ENCODE data around the gene IFT43. TPM values are rescaled to one million over a fixed set of nuclear protein-coding genes. Genes with fewer than 3 reads are reported as not detected.

Gene IFT43
- total RNA-seq, 1 donor from 2014 or later, result 28.2 TPM

DNA sequence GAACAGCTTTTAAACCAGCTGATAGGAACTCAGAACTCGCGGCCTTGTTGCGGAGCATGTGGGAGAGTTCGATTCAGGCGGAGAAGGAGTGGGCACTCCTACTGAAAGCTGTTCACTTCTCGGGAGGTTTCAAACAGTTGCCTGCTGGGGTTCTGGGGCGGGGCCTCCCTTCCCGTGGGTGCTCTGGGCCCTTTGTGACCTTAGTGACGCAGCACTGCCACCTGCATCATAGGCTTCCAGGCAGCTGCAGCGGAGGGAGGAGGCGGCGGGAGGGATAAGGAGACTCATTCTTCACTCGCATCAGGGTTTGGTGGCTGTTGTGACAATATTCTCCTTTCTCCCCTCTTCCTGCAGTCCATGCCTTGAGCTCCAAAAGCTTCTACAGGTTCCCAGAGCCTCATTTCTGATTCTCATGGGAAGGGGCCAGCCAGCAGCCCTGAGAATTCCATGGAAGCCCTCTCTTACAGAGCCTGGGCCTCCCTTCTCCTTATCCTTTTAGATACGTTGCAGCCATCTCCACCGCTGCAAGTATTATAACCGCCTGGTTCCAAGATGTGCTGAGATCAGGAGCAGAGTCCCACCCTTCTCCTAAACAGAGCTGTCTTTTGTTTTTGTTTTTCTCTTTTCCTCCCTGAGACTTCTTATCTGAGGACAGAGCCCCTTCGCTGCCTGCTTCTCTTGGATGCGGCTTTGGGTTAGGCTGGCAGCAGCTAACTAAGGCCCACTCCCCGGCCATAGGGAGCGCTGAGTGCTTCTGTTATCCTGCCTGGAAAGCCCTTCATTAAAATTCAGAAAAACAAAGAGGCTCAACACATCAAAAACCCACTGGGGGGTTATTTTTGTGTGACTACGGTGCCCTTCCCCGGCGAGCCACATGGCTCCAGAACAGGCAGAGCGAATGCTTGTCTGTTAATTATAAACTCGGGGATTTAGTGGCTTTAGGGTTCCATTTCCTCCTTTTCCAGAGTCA lies 98.5 kb downstream of the IFT43 start:
- DNase-seq, result no peak

- DNase-seq, result no peak
Observed at GRCh38 chr14:76085358-76085757, 99.8 kb downstream of the IFT43 start.

DNA sequence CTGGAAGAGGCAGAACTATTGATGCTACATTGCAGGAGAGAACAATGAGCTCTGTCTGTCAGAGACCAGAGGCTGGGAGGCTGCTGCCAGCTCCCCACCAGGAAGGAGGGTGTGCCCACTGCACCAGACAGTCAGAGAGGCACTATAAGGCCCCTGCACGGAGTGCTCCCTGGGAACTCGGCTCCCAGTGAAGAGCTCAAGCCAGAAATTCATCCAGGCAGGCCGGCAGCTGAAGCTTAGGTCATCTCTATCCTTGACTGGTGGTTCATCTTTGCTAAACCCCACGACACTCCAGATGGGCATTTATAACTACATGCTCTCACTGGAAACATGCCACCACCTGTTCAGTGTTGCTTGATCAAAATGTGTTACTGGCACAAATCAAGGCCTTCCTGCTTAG lies 101.1 kb downstream of the IFT43 start:
- DNase-seq, result peak; percentile 12

DNA sequence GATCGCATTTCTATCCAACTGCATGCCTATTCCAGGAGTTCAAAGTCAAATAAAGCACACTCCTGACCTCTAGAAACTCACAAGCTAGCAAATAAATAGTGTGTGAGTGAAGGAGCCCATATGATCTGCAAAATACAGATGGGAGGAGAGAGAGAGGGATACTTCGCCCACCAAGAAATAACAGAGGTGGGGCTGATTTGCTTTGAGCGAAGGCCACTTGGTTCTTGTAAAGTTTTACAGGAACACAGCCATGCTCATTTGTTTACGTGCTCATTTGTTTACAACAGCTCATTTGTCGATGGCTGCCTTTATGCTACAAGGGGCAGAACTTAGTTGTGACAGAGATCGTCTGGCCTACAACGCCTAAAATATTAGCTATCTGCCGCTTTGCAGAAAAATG lies 102.8 kb downstream of the IFT43 start:
- DNase-seq, result no peak

DNA sequence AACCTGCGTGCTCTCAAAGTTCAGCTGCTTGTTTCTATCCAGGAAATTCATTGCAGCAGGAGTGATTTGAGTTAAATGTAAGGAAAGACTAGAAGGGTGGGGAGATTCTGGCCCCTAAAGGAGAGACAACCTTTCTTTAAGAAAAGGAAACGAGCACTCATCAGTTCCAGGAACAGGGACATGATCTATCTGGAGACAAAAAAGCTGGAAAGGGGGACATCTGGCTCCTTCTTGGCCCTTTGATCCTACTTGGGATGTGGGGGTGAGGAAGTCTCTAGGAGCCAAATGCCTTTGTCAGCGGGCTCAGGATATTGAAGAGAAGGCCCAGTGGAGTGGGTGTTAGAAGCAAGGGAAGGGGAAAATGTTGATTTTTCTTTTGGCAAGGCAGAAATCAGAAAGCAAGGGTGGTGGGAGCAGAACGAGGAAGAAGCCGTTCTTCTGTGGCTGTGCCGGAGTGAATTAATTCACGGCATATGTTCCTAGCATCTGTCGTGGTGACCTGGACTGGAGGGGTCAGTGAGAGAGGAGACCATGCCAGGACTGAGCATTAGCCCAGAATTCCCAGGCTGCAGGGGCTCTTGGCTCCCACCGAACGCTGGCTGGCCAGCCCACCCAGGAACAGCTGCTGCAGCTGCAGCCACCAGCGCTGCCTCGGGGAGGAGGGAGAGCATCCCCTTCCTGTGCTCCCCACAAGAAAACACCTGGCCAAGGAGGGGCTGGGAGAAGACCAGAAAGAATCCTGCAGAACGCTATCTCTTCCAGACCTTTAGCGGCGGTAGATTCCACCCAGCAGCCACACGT lies 103.4 kb downstream of the IFT43 start:
- no peak for DNase-seq

DNA sequence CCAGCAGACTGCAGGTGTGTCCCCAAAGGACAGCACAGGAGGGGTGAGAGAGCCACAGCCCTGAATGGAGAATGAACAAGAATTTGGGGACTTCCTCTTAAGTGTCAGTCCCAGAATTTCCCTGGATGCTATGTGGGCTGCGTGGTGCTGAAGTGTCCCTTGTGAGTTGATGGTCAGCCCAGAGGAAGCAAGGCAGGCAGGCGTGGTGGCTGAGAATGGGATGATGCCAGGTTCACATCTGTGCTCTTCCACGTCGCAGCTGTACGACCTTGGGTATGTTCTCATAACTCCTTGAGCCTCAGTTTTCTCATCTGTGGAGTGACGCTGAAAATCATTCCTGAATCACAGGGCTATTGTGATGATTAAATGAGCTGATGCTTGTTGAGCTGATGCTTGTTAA lies 104.0 kb downstream of the IFT43 start:
- no peak for DNase-seq

DNA sequence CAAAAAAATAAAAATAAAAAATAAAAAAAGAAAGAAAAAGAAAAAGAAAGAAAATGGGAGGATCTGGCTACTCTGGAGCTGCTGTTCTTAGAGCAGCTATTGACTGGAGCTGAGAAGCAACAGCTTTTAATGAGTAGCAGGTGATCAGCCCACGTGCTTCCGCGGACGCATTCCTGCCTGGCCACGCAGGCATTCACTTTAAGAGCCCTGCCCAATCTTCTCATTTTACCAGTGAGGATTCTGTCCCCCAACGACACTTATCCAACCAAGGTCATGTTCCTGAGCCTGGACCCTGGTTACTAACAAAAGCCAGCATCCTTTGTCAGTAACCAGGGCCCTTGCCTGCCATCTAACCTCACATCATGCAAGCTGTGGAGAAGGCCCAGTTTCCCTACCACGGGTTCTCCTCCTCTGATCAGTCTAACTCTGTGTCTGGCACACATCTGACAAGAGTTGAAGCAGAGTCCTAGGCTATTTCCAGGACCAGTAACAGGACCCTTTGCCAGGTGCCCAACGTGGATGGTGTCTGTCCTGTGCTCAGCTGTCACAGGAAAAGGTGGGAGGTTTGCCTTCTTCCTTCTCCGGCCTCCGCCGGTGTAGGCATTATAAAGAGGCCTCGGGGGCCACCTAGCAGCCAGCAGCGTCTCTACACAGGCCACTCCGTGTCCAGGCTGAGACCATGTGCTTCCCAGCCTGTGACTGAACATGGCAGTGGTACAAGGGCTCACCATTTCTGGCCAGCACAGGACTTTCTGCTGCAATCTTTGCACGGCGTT lies 105.2 kb downstream of the IFT43 start:
- DNase-seq, result no peak

DNA sequence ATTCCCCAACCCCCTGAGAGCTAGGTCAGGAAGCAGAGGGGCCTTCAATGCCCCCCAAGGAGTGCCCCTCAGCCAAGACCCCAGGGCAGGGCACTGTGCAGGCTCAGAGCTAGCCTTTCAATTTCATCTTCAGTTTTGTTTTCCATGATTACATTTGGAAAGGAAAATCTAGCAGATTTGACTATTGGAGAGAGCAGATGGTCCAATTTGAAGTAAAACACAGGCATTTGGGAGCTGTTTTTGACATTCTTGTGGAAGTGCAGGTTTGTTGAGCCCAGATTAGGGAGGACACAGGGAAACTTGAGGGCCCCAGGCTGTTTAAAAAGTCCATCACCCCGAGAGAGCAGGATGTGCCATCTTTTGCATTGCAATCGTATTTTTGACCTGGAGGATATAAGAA lies 107.5 kb downstream of the IFT43 start:
- DNase-seq, result no peak

DNA sequence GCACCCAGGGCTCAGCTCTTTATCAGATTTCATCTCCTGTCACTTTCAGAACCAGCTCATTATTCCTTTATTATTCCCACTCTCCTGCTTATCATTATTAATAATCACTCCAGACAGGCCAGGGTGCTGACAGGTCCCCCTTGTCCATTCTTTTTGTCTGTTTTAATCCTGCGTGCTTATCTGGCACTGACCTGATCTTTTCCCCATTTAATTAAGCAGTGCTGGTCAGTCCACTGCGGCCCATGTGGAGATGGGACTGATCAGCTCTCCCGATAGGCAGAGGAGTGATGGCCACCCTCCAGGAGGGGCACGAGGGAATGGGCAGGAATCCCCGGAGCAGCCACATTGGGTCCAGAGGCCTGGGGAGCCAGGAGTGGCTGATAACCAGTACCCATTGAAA lies 110.7 kb downstream of the IFT43 start:
- no peak for DNase-seq

DNA sequence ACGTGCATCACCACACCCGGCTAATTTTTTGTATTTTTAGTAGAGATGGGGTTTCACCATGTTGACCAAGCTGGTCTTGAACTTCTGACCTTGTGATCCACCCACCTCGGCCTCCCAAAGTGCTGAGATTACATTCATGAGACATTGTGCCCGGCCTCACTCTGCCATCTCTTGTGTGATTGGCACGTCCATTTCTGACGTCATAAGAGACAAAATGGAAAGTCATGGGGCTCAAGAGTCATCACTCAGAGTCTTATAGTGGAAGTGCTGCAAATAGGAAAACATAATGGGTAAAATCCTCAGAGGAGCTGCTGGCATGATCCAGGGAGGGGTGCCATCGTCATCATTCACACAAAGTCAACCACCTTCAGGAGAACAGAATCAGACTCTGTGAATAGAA lies 112.0 kb downstream of the IFT43 start:
- no peak for DNase-seq

DNA sequence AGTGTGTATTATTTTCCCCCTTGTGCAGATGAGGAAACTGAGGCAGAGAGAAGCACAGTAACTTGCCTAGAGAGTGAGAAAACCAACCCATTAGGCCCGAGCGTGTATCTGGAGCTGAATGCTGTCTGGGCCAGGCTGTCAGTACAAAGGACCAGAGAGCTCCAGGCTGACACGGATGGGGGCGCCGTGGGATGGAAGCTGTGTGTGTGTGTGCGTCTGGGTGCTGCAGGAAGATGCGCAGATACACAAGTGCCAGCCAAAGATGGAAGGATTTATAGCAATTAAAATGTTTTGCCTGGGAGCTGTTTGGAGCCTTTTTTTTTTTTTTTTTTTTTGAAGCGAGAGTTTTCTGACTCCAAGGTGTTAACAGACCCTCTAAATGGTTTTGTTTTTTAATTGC lies 112.5 kb downstream of the IFT43 start:
- DNase-seq, result no peak

- no peak for DNase-seq
Observed at GRCh38 chr14:76098916-76099675, 113.5 kb downstream of the IFT43 start.

GRCh38 chr14:76100236-76100635 lies 114.7 kb downstream of the IFT43 start:
- DNase-seq, result no peak

DNA sequence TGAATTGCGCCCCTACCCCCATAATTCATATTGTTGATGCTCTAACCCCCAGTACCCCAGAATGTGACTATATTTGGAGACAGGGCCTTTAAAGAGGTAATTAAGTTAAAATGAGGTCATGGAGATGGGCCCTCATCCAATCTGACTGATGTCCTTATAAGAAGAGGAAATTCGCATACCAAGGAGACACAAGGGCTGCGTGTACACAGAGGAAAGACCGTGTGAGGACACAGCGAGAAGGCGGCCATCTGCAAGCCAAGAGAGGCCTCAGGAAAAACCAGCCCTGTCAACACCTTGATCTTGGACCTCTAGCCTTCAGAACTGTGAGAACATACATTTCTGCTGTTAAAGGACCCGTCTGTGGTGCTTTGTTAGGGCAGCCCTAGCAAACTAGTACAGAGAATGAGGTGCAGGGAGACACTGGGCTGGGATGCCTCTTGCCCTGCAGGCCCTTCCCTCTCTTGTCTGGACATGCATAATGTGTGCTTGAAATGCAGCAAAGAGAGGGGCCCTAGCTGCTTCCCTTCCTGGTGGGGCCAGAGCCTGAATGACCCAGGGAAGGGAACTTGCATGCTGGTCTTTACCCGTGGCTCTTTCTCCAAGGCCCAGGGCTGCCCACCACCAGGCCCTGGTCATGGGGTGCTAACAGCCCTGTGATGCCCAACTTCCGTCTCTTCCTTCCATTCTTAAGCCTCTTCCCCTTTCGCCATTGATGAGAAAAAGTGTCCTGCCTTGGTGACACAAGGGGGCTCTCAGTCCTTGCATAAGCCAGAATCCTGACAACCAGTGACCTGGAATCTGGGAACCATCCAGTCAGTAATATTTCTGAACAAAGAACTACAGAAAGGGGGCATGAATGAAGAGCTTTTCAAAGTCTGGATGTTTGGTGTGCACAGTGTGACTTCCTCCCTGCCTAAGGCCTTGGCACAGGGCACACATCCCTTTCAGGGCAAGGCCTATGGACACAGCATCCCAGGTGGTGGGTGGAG lies 116.1 kb downstream of the IFT43 start:
- no peak for DNase-seq

DNA sequence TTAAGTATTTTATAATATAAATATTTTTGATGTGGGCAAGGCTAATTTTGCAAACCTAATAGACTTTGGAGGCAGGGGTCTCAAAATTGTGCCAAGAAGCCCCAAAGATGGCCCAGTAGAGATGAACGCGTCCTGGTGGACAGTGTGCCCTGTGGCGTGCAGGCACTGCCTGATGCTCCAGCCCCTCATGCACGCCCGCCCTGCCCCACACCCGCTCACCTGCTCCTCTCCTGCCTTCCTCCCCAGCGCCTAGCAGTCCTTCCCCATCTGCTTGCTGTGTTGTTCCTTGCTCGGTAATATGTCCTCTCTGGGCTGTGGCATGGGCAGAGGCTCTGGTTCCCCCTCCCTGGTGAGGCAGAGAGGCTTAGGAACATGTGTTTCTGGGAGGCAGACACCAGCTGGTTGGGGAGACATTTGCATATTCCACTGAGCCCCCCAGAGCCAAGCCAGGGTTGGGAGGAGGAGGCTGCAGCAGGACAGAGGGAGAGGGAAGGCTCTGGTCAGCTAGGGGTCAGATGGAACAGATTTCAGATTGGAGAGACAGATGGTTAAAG lies 119.3 kb downstream of the IFT43 start:
- DNase-seq, result no peak

DNA sequence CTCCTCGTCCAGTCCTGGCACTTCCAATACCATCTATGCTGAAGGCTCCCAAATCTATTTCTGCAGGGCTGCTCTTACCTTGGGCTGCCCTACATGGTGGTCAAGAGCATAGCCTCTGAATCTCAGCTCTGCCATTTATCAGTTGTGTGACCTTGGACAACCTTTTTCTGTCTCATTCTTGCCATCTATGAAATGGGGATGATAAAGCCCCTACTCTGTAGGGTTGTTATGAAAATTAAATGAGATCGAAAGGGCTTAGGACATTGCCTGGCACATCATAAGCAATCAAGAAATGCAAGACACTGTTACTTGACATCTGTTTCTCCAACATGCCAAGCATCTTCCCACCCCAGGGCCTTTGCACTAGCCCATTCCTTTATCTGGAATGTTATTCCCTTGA lies 120.6 kb downstream of the IFT43 start:
- no peak for DNase-seq

- DNase-seq, result no peak
Observed at GRCh38 chr14:76109087-76109880, 123.7 kb downstream of the IFT43 start.

DNA sequence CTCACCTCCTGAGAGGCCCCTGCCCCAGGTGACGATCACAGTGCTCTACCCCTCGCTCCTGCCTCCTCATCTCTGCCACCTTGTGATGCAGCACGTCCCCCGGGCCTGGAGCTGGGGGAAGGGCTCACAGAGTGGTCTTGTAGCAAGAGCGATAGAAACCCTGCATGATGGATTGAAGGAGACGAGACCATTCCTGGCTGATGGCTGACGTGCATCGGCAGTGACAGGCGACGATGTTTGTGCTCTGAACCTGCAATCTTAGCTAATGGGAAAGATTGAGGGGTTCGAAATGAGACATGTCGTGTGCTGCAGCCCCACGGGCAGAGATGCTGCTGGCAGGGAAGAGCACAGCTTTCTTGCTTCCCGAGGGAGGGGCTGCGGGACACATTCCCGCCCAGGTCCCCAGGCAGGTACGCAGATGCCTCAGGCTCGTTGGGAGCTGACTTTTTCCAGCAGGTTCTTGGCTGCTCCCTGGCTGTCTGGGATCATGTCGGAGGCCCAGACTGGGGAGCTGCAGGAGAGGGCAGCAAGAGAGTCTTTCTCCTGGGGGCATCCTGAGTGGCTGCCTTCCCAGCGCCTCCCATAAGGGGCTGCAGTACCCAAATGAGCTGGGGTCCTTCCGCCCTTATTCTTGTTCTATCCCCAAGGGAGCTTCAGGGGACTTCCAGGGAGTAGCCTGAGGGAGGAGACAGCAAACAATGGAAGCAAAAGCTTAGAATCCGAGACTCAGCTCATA lies 127.5 kb downstream of the IFT43 start:
- DNase-seq, result no peak

GRCh38 chr14:76113691-76114090 lies 128.1 kb downstream of the IFT43 start:
- DNase-seq, result no peak
